Left ventricle myocardium superior (tissue), 1 donor: ENCODE results near the gene SLCO1A2. TPM values are rescaled to one million over a fixed set of nuclear protein-coding genes. Genes with fewer than 3 reads are reported as not detected.

Source experiments
- ATAC-seq: fragments of 200-7000 bp; cut with Tn5 transposase; one replicate; pipeline ENCODE4 v1.9.1; 2020; ENCODE audit warnings: mild to moderate bottlenecking, moderate library complexity
- DNase-seq: peaks from one replicate; pipeline ENCODE4 v3.0.0-alpha.2; 2020
- intact Hi-C: fragments of 100-400 bp; cut with micrococcal nuclease; formaldehyde crosslinking; loops from one replicate; pipeline ENCODE4 v1.11.0; 2022
- total RNA-seq: library from RNA; stranded (reverse); fragmentation: NEBNext Ultra II Directional; extraction: Animal tissue kit (Norgen Biotek cat#: 25700); gene quantifications from one replicate; pipeline ENCODE4 v1.2.1, GENCODE V29; 2021
- donor health status: DM: no; HTN: yes; CAD: no; lungs with severe emphysema.

SLCO1A2 gene
- total RNA-seq, 1 donor from 2014 or later, result not detected

DNA sequence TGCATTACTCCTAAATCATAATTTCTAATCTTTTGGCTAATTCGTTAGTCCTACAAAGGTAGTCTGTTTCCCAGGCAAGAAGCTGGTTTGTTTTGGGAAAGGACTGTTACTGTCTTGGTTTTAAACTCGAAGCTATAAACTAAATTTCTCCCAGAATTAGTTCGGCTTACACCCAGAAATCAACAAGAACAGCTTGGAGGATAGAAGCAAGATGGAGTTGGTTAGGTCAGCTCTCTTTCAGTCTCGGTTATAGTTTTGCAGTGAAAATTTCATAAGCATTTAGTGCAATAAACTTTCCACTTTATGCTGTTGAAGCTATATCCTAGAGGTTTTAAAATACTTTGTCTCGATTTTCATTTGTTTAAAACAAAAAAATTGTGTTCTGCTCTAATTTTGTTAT lies 100.3 kb downstream of the SLCO1A2 start:
- intact Hi-C loops, result no loop called here
- ATAC-seq (no peak), DNase-seq (no peak)

DNA sequence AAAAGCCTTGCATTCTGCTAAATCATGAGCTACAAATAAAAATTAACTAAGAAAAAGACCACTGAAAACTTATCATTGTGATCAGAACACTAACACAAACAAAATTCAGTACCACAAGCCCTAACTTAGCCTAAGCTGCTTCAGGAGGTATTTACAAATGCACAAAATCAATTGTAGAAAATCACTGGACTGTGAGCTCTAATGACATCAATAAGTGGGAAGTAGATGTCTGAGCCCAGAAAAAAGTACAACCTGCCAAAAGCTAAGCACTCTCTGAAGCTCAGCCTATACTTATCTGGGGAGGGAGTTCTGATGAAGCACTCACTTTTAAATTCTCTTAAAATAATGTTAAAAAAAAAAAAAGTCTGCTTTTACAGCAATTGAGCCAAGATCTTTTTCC lies 110.8 kb downstream of the SLCO1A2 start:
- intact Hi-C loops, result no loop called here
- ATAC-seq, result no peak
- no peak for DNase-seq

GRCh38 chr12:21221778-21222177 lies 112.9 kb downstream of the SLCO1A2 start:
- ATAC-seq, result no peak
- no peak for DNase-seq
- intact Hi-C loops, result no loop called here

DNA sequence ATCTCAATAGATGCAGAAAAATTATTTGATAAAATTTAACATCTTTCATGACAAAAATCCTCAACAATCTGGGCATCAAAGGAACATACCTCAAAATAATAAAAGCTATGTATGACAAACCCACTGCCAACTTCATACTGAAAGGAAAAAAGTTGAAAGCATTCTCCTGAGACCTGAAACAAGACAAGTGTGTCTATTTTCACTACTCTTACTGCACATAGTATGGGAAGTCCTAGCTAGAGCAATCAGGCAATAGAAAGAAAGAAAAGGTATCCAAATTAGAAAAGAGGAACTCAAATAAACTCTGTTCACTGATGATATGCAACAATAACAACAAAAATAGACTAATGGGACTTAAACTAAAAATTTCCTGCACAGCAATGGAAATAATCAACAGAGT lies 113.6 kb downstream of the SLCO1A2 start:
- ATAC-seq (no peak), DNase-seq (no peak)
- intact Hi-C loops, result no loop called here

- no peak for DNase-seq
- intact Hi-C loops, result no loop called here
- no peak for ATAC-seq
Observed at GRCh38 chr12:21220266-21220665, 114.5 kb downstream of the SLCO1A2 start.

DNA sequence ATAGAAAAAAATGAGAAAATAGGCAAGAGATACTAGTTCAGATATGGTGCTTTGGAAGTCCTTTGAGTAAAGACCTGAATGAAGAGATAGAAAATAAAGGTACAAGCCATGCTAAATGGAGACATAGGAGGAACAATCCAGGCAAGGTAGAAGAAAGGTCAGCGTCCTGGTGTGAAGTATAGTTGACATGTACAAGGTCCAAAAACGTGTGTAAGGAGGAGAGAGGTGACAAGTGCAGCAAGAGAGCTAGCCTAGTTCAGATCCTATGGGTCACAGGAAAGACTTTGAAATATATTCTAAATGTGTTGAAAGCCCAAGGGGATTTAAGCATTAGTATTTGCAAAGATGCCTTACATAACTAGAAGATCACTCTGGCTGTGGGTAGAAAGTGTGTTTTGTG lies 115.5 kb downstream of the SLCO1A2 start:
- no peak for DNase-seq
- intact Hi-C loops, result no loop called here
- no peak for ATAC-seq

Other genes starting within 250 kb of the SLCO1A2 start
- gene SLCO1B1, start 203.7 kb downstream of the SLCO1A2 start, total RNA-seq, result not detected
- not detected for gene IAPP, start 38.0 kb upstream of the SLCO1A2 start, total RNA-seq
- 16.0 TPM for gene PYROXD1, start 102.7 kb upstream of the SLCO1A2 start, total RNA-seq
- 21.4 TPM for gene RECQL, start 166.7 kb upstream of the SLCO1A2 start, total RNA-seq
- gene GOLT1B, start 166.9 kb upstream of the SLCO1A2 start, total RNA-seq, result 14.8 TPM
- gene SPX, start 191.4 kb upstream of the SLCO1A2 start, total RNA-seq, result 15.7 TPM